ENCODE measurements around the gene JUND. TPM values are rescaled to one million over a fixed set of nuclear protein-coding genes. Genes with fewer than 3 reads are reported as not detected.

Gene JUND
- total RNA-seq, 1 donor = 1,478 TPM

DNA sequence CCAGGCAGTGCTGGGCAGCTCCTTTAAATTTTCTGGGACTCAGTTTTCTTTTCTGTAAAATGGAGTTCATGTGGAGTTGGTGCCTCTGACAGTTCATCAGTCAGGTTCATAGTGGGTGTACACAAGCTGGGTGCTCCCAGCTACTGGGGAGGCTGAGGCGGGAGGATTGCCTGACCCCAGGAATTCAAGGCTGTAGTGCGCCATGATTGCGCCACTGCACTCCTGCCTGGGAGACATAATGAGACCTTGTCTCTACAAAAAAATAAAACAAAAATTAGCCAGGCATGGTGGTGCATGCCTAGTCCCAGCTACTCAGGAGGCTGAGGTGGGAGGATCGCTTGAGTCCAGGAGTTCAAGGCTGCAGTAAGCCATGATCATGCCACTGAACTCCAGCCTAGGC lies 28.3 kb downstream of the JUND start:
- no peak for DNase-seq (ENCODE audit: low read depth in 2 of 3, low spot score in 2 of 3)

DNA sequence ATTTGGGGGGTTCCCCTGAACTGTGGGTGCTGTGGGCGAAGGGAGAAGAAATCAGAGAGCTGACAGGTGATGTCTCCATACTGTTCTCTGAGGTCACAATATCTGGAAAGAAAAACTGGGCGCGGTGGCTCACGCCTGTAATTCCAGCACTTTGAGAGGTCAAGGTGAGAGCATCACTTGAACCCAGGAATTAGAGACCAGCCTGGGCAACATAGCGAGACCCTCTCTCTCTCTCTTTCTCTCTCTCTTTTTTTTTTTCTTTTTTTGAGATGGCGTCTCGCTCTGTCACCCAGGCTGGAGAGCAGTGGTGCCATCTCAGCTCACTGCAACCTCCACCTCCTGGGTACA lies 29.1 kb downstream of the JUND start:
- no peak for DNase-seq (ENCODE audit: low read depth in 2 of 3, low spot score in 2 of 3)

DNA sequence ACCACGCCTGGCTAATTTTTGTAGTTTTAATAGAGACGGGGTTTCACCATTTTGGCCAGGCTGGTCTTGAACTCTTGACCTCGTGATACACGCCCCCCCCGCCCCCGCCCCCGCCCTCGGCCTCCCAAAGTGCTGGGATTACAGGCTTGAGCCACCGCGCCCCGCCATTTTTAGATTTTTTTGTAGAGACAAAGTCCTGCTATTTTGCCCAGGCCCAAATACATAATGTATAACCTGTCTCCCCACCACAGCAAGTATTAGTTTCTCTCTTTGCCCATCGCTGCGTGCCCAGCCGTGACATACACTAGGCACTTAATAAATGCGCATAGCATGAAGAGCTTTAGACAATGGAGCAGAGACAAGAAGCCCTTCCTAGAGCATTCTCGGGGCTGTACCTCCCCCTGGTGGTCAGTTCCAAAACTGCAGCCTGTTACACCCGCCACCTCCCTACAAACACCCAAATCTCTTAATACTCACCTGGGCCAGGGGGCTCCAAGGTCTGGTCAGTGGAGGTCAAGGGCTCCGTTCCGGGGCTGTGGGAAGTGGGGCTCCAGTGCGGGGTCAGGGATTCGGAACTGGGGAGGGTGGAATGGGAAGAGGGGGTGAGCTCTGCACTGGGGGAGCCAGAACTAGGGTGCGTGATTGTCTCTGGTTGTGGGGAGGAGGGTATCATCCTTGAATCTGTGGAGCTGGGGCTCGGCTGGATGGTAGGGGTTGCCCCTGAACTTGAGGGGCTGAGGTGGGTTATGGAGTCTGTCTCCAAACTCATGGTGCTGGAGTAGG lies 29.6 kb downstream of the JUND start:
- DNase-seq (ENCODE audit: low read depth in 2 of 3, low spot score in 2 of 3) = peak; percentile 64 to 82 (median 79)

DNA sequence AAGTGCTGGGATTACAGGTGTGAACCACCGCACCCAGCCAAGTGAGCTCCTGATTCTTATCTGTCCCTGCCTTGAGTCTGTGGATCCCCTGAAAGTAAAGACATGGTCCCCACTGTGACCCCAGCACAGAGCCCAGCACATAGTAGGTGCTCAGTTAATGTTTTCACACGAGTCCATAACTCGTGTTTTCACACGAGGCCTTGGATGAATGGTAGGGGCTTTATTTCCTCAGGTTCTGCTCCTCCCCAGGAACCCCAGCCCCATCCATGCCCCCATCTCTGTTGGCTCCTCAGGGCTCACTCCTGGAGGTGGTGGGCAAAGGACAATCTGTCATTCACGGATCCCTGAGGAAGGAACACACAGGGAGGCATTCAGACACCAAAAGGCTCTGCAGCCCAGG lies 31.6 kb downstream of the JUND start:
- no peak for DNase-seq (ENCODE audit: low read depth in 2 of 3, low spot score in 2 of 3)

DNA sequence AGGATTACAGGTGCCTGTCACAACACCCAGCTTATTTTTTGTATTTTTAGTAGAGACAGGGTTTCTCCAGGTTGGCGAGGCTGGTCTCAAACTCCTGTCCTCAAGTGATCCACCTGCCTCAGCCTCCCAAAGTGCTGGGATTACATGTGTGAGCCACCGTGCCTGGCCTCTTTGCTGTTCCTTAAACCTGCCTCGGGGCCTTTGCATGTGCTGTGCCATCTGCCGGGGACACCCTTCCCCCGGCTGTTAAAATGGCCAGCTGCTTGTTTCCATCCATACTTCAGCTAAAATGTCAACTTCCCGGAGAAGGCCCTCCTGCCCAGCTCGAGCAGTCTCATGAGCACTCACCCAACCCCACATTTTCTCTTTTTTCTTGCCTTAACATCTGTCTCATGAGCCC lies 36.1 kb downstream of the JUND start:
- no peak for DNase-seq (ENCODE audit: low read depth in 2 of 3, low spot score in 2 of 3)

DNA sequence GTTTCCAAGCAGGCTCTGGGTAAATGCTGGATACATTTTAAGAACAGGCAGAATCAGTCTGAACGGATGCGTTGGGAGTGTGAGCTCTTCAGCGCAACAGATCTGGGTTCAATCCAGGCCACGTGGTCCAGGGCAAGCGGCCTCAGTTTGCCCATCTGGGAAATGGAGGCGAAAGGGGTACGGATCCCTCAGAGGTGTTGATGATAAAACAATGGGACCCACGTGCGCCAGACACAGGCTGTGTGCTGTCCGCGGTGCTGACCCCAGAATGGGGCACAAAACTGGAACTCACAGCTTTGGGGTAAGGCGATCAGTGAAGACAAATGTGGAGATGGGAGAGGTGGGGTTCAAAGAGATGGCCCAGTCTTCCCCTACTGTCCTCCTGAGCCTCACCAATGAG lies 42.1 kb downstream of the JUND start:
- peak in 1 of 3 donors; percentile 21 for DNase-seq (ENCODE audit: low read depth in 2 of 3, low spot score in 2 of 3)

DNA sequence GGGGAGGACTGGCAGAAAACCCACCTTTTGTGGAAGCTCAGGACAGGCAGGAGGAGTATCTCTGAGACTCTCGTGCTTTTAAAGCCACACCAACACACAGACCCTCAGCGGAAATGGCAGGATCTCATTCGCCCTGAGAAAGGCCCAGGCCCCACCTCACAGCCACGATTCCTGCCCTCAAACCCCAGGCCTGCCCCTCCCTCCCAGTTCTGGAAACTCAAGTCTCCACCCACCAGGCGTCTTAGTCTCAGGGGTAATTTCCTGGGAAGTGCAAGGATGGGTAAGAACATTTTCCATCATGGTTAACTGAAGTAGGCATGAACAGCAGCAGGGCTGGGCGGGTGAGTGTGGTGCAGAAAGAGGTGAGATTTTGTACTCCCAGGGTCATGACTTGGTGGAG lies 47.2 kb downstream of the JUND start:
- DNase-seq (ENCODE audit: low read depth in 2 of 3, low spot score in 2 of 3) = no peak

DNA sequence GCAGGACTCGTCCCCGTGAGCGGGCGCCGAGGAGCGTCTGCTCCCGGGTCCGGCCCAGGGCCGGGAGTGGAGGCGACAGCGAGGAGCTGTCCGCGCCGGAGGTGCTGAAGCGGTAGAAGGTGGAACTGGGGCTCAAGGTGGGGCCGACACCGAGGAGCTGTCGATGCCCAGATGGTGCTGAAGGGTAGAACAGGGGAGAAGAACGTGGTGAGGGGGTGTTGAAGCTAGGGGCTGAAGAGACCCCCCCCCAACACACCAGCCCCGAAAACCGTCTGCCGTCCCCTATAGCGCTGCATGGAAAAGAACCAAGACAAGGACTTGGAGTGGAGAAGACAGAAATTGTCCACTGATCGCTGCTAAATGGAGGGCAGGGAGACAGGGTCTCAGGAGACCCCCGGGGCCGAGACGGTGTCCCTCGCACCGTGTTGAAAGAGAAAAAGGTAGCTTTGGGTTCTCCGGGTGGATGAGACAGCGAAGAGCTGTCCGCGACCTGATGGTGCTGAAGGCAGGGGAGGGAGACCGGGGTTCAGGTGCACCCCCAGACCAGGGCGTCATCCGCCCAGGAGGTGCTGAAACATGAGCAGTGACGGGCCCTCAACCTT lies 48.1 kb downstream of the JUND start:
- peak in 2 of 3 donors; percentile 73 to 75 for DNase-seq (ENCODE audit: low read depth in 2 of 3, low spot score in 2 of 3)

DNA sequence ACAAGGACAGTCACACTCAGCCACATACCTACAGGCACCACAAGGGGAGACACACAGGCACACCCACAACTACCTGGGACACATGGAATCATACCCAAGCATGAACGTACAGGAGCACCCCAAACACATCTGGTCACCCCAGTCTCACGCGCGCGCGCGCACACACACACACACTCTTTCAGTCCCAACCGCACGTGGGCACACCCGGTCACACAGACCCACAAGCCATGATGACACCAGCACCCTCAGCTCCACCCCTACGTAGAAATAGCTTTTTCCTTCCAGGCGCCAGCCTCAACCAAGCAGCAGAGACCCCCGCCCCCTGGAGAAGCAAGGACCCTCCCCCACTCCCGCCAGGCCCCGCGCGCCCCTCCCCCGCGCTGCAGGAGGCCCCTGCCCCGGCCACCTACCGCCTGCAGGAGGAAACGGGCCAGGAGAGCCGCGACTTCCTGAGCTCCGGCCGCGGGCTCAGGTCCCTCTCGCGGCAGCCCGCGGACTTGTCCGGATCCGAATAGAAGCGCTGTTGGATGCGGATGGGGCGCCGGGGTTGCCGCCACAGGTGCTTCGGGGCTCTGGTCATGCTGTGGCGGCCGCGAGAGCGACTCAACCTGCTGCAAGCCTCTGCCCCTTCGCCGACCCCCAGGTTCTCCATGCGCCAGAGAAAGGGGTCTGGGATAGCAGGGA lies 48.7 kb downstream of the JUND start:
- DNase-seq (ENCODE audit: low read depth in 2 of 3, low spot score in 2 of 3) = no peak

DNA sequence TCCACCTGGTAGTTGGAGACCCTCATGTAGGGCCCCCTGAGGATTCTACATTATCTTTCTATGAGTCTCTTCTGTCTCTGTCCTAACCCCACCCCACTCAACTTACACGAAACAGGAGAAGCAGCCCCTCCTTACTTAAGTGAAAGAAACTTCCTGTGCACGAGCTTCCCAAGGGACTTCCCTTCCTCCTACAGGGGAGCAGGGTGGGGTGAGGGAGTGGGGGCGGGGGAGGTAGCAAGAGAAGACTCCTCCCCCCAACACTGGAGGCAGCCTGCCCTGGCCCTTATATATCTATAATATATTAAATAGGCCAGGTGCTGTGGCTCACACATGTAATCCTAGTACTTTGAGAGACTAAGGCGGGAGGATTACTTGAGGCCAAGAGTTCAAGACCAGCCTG lies 49.6 kb downstream of the JUND start:
- no peak for DNase-seq (ENCODE audit: low read depth in 2 of 3, low spot score in 2 of 3)

DNA sequence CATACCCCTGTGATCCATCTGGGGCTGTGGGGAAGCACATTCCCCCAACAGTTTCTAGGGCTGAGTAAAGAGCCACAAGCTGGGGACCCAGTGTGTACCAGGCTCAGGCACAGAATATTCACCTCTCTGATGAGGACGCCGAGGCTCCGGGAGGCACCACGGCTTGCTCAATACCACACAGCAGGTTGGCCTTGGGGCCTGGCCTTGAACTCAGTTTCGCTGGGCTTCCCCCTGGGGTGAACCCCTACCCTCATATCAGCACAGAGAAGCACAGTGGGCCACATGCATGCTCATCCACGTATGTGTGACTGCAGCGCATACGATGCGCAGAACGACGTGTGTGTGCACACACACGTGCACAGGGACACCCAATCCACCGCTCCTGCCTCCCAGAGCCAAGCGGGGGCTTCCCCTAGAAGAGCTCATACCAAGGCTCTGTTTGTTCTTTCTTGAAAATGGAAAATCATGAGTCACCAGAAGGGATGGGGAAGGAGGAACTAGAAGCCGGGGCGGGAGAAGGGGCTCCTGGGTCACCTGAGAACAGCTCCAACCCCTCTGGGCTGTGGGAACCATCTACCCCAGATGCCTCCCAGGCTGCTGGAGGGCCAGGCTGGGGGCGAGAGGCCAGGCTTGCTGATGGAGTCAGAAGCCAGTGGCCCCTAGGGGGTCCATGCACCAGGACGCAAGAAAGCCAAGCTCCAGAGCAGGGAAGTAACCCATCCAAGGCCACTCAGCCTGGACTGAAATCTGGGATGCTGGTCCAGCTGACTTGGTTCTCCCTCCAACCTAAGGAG lies 50.3 kb downstream of the JUND start:
- DNase-seq (ENCODE audit: low read depth in 2 of 3, low spot score in 2 of 3) = peak in 1 of 3 donors; percentile 40

DNA sequence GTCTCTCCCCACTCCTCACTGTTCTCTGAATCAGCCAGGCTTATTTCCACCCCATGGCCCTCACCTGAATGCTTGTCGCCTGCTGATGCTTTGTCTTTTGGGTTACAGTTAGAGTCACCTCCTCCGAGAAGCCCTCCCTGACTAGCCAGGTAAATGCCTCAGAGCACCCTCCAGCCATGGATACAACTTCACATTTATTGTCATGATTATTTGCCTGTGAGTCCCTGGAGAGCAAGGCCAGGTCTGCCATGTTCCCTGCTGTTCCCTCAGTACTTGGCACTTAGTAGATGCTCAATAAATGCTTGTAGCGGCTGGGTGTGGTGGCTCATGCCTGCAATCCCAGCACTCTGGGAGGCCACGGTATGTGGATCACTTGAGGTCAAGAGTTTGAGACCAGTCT lies 51.5 kb downstream of the JUND start:
- no peak for DNase-seq (ENCODE audit: low read depth in 2 of 3, low spot score in 2 of 3)

Small RNA genes lying within 50 kb of the gene (small RNA-seq; reads per million reads assigned to genes)
- gene MIR3188 (0.27 reads per million), gene RPL39P38 (not detected)

Other genes starting within 250 kb of the JUND start
- gene IL12RB1, start 194.7 kb downstream of the JUND start, total RNA-seq = 7.5 TPM
- 8.1 TPM for gene MAST3, start 183.8 kb downstream of the JUND start, total RNA-seq
- 19.9 TPM for gene PIK3R2, start 128.5 kb downstream of the JUND start, total RNA-seq
- 25.0 TPM for gene IFI30, start 107.8 kb downstream of the JUND start, total RNA-seq
- 12.4 TPM for gene MPV17L2, start 88.4 kb downstream of the JUND start, total RNA-seq
- 1.9 TPM for gene RAB3A, start 77.6 kb downstream of the JUND start, total RNA-seq
- under 0.01 TPM for gene PDE4C, start 55.2 kb downstream of the JUND start, total RNA-seq
- 36.1 TPM for gene IQCN, start 7.2 kb downstream of the JUND start, total RNA-seq
- 125 TPM for gene LSM4, start 41.5 kb upstream of the JUND start, total RNA-seq
- 47.7 TPM for gene PGPEP1, start 59.0 kb upstream of the JUND start, total RNA-seq
- 0.27 TPM for gene GDF15, start 104.5 kb upstream of the JUND start, total RNA-seq
- gene LRRC25, start 116.0 kb upstream of the JUND start, total RNA-seq = 5.4 TPM
- 82.1 TPM for gene SSBP4, start 137.8 kb upstream of the JUND start, total RNA-seq
- gene ISYNA1, start 156.5 kb upstream of the JUND start, total RNA-seq = 109 TPM
- gene ELL, start 240.4 kb upstream of the JUND start, total RNA-seq = 28.8 TPM